ENCODE measurements around the gene CD48.

The CD48 gene

DNA sequence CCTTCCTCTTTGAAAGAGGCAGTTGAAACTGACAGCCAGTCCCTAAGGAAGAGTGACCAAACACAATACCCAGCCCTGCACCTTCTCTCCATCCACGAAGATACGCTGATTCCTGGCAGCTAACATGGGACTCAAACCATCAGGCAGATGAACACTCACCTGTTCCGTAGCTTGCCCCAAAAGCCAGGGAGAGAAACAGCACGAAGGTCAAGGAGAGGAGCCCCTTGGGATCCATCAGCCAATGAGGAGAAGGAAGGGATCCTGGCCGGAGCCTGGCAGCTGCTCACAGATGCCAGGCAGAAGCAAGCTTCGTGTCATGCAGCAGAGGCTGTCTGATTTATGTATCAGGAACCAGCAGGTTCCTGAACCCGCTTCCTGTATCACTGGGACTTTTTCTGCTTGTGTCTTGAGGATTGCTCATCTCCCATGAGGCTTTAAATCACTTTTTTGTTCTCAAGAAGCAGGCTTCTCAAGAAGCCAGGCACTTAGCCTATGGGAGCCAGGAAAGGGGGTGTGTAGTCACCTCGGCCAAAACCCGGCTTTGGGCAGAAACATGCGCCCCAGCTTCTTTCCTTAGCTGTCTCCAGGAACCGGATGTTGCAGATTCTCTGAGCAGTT, 64.8 kb downstream of the CD48 start, which contains the start of gene SLAMF1:
Gene SLAMF1, minus strand, starts transcription at position 334 of the 618 bp plus-strand sequence. Its CDS starts 99 bp downstream, at position 235.
- DNase-seq, result no peak

DNA sequence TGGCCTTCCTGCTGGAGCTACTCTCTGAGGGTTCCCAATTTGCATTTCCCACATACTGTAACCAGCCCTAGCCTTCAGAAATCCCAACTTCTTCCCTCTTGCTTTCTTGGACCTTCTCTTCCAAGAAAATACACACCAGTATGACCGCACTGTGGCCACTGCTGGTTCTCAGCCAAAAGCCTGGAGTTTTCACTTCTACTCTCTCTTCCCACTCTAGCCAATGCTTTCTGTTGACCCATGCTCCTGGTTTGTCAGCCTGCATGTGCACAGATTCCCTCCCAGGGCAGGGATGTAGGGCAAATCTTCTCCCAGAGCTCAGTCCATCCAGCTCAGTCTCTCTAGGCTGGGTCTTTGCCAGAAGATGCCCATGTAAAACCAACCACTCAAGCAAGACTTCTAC, 65.4 kb downstream of the CD48 start:
- no peak for DNase-seq

DNA sequence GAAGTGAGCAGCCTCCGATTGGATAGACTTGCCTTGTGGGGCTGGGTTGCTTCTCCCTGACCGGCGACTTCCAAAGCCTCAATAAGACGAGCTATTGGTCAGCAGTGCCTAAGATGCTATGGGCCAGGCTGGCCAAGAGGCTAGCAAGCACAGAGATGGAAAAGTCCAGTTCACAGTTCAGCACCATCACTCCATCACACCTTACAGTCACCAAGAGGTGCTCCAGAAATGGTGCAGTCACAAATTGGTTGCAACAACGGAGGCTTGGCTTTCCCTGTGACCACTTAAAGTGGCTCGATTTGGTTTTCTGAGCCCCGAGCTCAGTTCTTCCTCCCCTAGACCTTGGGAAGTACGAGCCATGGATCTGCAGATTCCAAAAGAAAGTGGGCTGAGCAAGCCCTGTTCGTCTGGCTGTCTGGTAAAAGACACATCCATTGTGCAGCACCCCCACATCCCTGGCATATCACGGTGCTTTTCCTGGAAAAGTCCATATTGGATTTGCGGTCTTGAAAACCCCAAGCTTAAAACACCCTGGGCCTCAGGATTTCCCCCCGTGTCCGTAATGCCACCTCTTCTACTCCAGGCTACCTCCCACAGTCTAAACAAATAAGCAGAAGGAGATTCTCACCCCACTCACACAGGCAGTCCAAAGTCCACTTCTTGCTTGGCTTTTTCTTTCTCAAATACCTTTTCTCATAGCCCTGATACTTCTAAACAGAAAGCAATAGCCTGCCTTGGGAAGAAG, 66.1 kb downstream of the CD48 start:
- DNase-seq, result no peak

DNA sequence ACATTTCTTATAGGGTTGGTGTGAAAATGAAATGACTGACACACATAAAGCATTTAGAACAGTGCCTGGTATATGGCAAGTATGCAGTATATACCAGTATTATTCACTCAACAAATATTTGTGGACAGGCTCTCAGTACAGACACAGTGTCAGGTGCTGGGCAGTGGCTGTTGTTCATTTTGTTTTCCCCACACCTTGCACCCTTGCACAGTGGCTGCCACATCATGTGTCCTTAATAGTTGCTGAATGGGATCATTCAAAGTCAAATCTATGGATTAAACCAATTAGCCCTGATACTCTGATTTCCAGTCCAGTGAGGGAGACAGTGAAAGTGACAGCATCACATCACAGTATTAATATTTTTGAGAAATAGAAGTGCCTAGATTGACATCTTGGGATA, 67.2 kb downstream of the CD48 start:
- no peak for DNase-seq

DNA sequence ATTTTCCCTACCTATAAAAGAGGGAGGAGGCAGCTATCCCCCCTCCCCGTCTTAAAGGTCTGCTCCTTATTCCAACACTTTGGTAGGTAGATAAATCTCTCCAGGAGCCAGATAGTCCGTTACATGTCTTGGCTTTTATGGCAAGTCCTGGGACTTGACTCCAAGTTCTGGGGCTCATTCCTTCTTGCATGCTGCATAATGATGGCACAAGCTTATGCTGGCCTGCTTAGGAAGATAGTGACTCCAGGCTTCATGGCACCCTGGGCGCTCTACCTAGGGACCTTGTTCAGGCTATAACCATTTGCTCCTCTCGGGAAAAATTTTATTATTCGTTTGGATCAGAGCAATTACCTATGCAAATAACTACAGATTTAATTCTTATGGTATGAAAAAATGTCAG, 68.5 kb downstream of the CD48 start:
- no peak for DNase-seq

DNA sequence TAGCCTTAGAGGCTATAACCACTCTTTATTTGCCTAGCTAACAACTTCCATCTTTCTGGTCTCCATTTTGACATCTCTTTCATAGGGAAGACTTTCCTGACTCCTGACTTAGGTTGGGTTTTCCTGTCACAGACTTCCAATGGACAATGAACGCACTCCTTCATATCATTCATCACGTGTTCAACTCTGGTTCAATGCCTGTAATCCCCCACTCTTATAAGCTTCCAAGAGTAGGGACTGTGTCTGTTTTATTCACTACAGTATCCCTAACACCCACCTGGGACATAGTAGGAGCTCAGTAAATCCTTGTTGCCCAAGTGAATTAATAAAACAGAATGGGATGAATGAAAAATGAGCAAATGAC, 69.4 kb downstream of the CD48 start:
- no peak for DNase-seq

DNA sequence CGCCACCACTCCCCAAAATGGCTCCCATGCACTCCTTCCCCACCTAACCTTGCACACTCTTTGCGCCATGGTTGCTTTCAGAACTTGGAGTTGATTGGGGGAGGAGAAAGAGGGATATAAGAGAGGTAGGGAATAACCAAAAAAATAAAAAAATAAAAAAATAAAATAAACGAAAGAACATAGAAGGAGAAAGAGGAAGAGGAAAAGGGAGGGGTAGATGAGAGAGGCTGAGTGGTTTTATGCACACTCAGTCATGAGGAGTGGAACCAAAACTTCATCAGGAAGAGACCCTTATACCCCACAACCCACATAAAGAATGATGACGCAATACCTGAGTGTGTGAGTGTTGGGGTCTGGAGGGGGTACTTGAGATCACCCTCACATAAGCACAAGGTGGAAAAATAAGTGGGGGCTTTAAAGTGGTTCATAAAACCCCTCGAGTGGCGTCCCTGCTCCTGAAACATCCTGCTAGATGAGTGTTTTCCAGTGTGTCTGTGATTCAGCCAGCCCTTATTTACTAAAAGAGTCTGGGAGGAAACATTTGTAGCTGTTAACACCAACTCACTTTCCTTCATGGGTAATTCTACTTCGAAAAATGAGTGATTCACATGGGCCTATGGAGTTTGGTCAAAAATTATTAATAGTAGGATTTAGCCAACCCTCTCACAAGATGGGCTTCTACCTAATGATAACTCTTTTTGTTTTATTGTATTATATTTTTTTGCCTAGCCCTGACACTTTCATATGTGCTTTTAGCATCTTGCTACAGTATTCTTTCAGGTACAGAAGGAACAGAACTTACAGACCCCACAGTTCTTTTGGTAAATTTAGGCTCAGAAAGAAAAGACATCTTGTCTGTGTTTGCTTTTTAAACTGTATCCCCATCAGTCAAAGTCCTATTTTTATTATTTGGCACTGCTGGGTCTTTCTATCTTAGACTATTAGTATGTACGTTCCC, 70.0 kb downstream of the CD48 start:
- no peak for DNase-seq

DNA sequence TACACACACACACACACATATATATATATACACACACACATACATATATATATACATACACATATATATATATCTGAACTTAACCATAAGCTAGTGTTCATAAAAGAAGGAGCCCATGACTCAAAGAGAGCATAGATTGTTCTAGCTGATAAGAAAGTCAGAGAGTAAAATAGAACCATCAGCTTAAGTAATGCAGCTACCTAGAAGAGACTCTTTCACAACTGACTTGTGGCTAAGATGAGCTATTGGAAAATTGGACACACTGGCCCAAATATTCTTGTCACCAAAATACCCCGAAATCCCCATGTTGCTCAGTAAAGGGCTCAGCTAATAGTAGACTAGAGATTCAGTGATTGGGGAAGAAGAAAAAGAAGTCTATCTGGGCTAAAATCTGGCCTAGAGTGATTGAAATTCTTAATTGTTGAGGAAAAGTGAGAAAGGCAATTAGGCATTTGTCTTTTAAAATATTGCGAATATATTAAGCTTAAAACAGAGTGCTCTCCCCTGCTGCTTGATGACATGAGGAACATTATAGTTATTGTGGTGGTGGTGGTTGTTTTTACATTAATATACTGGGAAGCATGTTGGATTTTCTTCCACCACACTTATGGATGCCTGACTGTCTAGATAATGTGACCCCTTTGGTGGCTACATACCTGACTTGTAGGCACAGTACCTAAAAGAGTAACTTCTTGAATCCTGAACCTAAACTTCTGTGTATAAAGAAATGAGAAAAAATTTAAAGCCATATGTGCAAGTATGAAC, 71.1 kb downstream of the CD48 start:
- peak; percentile 56 for DNase-seq

DNA sequence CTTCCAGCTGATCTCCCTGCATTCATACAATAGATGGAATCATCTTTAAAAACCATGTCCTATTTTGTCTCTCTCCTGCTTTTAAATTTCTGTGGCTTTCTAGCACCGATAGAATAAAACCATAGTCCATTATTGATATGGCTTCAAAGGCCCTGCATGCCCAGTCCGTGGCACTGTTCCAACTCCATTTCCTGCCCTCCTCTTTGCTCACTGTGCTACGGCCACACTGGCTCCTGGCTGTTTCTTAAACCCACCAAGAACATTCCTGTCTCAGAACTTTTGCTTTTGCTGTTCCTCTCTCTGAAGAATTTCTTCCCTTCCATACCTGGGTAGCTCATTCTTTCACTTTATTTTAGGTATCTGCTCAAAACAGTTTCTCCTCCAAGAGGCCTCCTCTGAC, 72.0 kb downstream of the CD48 start:
- no peak for DNase-seq

DNA sequence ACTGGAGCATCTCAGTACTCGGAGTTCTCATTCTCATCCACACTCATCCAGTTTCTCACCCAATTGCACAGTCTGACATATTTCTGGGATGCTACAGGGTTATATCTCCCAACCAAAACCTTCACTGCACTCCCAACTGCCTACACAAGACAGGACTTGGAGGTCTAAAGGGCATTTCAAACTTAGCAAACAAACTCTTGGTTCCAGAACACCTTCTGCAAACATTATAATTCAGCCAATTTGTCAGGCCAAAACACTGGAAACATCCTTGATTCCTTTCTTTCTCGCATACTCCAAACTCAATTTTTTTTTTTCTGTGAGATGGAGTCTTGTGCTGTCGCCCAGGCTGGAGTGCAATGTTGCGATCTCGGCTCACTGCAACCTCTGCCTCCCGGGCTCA, 72.7 kb downstream of the CD48 start:
- no peak for DNase-seq

DNA sequence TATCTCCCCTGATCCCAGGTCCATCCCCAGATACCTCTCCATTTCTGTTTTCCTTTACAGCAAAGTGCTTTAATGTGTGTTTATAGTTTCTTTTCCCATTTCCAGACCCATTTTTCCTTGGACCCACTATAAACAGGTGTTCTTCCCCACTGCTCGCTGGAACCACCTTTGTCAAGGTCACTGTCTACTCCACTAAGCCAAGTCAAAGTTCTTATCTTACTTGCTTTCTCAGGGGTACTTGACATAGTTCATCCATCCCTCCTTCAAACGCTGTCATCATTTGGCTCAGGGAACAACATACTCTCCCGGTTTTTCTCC, 73.1 kb downstream of the CD48 start:
- DNase-seq, result no peak

DNA sequence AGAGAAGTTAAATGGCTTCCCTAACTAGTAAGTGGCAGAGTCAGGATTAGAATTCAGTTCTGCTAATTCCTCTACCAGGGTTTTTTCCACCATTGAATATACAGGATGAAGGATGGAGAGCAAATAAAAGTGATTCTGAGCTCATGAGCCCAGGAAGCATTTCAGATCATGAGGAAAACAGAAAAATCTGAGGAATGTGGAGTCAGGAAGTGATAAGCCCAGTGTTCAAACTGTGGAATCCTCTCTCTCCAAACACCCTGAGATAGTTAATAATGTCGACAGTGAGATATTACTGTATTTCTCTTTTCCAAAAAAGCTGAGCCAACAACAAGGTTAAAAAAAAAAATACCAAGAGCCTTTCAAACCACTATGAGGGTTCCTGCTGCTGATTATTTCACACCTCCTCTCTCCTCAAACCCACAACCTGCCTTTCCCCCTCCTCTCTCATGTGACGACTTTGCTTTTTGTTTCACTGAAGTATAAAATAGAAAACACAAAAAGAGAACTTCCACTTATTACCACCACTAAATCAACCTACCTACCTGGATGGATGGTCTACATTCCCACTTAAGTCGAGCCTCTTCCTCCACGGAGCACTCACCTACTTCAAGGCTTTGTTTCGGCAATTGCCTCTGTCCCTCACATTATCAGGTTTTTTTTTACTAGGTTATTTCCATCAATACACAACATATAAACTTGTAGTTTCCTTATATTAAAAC, 73.6 kb downstream of the CD48 start:
- no peak for DNase-seq

DNA sequence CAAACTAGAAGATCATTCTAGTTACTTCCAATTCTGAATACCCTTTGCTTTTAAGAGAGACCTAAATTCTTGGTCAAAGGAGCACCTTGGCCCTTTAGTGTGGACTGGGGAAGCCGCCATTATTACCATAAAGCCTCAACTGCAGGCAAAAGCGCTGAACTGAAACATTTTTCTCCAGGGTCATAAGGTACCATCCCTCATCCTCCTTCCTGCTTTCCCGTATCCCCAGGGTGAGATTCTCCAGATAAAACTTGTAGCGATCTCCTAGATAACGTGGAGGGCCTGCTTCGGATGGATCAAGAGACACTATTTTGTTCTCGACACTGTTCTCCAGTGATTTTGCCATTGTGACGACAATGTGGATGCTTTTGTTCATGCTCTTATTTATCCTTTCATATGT, 74.6 kb downstream of the CD48 start:
- DNase-seq, result no peak

DNA sequence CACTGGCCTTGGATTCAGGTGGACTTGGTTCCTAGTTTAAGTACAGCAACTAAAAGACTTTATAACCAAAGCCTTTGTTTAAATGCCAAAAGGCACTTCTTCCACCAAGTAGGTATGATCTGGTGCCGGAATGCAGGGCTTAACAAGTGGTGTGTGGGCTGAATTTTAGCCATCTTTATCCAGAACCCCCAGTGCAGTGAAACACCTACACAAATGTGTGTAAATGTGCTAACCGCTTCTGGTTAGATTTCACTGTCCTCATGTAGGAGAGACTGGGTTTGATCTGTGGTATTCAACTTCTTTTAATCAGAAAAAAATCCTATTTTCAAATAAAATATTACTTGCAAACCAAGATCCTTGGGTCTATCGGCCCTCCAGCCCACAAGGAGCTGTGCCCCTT, 75.1 kb downstream of the CD48 start:
- DNase-seq, result no peak

DNA sequence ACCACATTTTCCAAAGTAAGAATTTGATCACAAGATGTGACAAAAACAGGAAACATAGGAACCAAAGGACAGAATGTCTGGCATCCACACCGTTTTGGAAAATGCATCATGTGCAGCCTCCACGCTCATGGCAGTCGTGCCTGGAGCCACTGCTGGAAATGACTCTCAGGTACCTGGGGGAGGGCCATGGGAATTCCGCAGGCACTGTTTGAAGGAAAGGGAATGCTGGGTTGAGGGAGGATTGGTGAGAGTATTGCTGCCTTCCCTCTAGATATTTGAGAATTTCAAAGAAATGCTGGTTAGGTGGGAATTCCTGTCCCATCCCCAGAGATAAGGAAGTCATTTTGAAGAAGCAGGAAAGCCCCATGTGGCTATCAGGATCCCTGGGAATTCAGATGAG, 75.5 kb downstream of the CD48 start:
- no peak for DNase-seq

DNA sequence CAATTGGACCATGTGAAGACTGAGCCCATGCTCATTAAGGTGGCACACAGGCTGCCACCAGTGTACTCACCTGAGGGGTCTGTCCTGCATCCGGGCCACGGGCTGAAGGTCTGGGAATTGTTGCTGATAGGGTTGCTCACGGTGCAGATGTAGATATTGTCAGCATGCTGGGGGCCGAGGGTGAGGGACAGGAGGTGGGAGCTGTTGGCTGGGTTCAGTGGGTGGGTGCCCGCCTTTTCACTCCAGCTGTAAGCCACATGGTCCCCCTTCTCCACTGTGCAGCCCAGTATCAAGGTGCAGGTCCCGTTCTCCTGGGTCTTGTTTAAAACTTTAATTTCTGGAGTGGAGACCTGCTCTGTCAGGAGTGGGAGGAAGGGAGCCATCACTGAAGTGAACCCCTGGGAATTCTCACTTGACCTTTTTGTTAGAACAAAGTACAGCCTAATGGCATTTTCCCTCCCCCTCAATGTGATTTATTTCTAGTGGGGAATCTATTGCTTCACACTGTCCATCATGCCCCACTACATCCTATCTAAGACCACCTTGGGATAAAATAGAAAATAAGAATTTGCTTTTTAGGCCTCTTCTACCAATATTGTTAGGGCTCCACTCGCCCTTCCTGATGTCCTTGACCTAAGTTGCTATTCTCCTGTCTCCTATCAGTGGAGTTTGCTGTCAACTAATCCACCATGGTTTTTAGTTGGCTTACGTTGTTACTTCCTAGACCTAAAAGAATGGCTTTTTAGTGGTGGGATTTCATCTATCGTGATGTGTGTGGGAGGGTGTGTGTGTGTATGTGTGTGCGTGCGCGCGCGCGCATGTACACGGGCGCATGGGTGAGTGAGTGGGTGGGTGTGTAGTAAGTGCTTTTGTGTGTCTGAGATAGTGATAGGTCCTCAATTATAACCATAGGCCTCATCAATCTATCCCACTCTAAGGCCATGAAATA, 76.8 kb downstream of the CD48 start:
- no peak for DNase-seq

DNA sequence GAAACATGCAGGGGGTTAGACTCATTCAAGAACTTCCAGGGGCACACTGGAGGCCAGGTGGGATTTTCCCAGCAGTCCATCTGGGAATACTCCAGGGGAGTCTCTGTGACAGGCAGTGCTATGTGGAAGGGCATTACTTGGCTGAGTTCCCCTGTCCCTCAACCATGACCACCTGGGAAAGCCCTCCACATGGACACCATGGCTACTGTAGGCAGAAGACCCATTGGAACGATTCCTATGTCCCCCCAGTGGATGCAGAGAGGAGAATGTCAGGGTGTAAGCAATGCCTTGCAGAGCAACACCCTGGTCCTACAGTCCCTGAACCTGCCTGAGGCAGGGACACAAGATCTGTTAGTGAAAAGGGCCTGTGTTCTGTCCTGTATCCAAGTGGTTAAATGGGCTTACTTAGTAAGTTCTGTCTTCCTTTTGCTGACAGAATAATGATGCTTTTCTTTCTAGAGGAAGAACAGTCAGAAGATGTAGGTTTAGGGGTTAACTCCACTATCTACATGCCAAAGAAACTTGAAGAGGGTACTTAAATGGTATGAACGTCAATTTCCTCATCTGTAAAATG, 78.2 kb downstream of the CD48 start:
- DNase-seq, result no peak

DNA sequence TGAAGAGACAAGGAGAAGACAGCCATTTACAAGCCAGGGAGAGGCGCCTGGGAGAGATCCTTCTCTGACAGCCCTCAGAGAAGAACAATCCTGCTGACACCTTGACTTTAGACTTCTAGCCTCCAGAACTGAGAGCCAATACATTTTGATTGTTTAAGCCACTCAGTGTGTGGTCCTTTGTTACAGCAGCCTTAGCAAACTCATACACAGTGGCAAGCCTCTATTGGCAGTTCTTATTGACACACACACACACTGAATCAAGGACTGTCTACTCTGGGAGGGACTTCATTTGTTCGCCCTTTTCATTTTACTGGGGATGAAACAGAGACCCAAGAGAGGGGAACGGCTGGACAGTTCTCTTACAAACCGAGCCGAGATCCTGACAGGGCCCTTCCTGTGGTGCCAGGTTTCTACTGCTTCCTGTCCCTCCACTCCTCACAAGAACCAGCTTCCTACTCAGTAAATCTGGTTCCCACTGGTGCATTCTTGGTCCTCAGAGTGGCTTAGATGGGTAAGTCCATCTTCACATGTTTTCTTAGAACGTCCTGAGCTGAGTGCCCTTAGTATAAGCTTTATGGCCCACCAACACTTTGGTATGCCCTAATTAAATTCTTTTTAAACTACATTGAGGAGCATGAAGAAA, 79.5 kb downstream of the CD48 start:
- DNase-seq, result no peak

DNA sequence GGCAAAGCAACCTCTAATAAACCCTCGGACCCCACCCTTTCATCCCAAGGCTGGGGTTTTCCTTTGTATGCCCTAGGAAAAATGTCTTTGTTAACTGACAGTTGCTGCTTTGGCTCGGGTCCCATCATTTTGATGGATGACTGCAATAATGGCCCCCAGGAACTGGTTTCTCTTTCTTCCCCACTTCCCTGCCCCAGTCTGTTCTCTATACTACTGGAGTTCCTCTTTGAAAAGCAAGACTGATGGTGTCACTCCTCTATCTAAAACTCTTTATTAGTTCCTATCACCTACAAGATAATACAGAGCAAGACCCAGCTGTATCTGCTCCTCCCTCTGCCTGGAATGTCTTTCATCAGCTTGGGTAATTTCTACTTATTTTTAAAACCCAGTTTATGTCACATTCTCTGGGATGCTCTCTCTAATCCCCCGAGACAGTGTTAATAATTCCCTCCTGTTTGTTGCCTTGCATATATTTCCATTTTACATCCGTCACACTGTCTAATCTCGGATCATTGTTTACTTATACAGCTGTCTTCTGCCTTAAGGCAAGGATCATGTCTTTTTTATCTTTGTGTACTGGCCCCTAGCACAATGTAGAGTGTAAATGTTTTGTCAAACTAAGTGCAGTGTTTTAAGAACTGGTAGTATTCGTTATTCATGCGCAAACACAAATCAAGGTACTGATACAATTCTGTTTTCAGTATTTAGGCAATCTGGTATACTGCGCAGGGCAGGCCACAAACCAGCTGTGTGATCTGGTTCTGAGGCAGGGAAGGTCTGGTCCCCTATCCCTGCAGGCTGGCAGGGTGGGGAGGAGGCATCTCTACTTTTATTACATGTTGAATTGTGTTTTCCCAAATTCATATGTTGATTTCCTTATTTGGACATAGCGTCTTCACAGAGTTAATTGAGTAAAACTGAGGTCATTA, 80.8 kb downstream of the CD48 start:
- no peak for DNase-seq
